ENCODE data around the gene MAMDC2.
"Not testable (repeated sequence)": the region's sequence is repeated elsewhere in the genome, so short reads cannot be mapped to it uniquely, and the experiment has no call there.

MAMDC2 gene

GRCh38 chr9:70038171-70038621 lies 5.5 kb upstream of the MAMDC2 start:
- DNase-seq (ENCODE audit: low read depth in 2 of 2) = not testable (repeated sequence)

DNA sequence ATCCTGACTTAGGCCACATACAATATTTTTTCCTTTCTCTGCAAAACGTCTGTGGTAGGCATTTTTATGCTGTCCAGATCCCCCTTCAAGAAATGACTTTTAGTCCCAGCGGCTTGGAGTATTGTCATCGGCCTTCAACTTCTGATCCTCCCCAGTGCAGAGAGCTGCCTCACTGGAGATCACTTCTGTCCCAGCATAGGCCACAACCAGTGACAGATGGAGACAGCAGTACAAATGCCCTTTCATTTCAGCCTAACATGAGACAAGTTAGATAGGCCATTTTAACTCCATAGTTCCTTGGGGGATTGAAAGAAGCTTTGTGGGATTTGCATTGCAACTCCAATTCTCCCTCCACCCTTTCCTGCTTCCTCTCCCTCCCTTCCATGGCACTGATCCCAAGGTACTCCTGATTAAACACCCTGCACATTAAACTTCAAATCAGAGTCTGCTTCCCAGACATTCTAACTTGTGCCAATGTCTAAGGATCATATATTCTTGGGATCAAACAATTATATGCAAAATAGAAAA lies 3.2 kb upstream of the MAMDC2 start:
- DNase-seq (ENCODE audit: low read depth in 2 of 2) = no peak

- no peak for DNase-seq (ENCODE audit: low read depth in 2 of 2)
These were observed 1.0 kb upstream of the MAMDC2 start for GRCh38 chr9:70042461-70043215.

DNA sequence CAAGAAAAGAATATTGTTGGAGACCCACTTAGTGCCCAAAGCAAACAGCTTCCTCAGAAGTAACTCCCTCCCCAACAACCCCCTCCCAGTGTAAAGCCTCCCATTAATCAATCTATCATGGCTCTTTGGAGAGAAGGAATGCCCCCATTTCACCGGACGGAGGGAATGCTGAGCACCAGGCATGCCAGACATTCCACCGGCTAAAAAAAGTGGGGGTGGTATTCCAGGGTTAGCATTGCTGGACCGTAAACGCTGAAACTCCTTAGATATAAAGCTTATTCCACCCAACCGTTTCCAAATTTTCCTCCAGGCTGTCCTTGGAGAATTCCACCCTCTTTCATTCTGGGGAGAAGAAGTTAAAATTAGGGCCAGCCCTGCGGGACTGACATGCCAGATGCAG lies 363 bp upstream of the MAMDC2 start:
- DNase-seq (ENCODE audit: low read depth in 2 of 2) = no peak

DNA sequence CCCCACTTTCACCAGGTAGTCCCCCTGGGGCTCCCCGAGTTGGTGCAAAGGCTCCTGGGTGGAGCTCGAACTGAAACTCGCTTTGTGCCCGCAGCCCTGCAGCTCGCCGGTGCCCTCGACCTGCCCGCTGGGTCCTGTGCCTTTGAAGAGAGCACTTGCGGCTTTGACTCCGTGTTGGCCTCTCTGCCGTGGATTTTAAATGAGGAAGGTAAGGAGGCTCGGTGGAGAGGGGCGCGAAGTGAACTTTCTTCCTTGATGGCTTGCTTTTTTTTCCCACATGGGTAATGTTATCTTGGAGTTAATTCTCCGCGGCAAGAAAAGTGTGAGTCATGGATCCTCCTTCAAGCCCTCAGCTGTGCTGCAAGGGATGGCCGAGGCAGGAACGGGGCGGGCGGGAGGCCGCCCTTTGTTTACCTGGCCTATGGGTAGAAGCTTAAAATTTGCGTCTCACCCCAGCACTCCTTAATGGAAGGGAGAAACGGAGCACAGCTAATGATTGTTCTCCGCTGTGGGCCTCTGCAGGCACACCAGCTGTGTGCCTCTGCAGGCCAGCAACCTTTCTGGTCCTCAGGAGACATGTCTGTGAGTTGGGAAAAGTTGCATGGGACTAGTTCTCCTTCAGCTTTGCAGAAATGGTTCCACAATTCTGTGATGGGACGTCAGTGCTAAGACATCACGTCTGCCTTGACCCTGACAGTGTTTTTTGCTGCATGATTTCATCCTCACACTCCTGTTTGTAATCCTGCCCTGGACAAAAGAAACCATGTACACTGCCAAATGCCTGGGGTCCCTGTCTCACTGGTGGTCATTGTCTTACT lies 1.1 kb downstream of the MAMDC2 start:
- no peak for DNase-seq (ENCODE audit: low read depth in 2 of 2)

GRCh38 chr9:70045452-70045851 lies 1.8 kb downstream of the MAMDC2 start:
- DNase-seq (ENCODE audit: low read depth in 2 of 2) = no peak

- DNase-seq (ENCODE audit: low read depth in 2 of 2) = no peak
These were observed 2.8 kb downstream of the MAMDC2 start for GRCh38 chr9:70046274-70047070.

GRCh38 chr9:70049236-70049635 lies 5.6 kb downstream of the MAMDC2 start:
- no peak for DNase-seq (ENCODE audit: low read depth in 2 of 2)

DNA sequence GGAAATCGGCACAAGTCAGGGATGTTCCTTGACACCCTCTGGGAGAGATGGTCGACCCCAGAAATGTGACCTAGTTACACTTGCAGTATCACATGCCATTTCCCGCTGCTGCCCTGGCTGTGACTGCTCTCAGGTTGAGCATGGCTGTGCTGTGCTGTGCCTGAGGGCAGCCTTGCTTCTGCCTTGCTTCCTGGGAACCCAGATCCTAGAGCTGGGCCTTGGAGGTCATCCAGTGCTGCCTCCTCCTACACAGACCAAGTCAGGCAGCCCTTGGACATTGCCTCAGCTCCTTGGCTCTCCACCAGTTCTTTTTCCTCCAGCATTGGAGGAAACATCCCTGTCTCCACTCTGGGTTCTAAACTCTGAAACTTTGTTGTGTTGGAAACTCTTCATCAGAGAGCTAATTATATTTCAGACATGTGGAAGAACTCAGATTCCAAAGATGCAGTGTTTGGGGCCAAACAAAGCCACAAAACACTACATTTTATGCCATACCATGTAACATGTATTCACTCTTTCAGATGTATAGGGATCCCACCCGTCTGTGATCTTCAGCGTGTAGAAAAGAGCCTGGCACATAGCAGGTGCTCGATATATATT lies 6.1 kb downstream of the MAMDC2 start:
- no peak for DNase-seq (ENCODE audit: low read depth in 2 of 2)

- DNase-seq (ENCODE audit: low read depth in 2 of 2) = no peak
These were observed 9.1 kb downstream of the MAMDC2 start for GRCh38 chr9:70052768-70053167.

DNA sequence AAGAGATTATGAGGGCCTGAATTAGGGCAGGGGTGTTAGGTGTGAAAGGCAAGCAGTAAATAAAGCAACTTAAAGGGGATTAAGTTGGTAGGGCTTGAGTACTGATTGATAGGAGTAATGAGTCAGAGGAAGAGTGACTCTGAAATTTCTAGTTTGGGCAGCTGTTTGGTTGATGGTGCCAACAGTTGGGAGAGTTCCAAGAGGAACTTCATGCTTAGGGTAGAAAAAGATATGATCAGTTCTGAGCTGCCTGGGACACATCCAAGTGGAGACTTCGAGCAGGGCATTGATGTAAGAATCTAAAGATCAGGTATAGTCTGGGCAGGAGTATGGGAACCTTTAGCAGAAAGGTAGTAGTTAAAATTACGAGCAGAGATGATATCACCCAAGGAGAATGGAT lies 10.2 kb downstream of the MAMDC2 start:
- no peak for DNase-seq (ENCODE audit: low read depth in 2 of 2)

GRCh38 chr9:70054521-70054920 lies 10.9 kb downstream of the MAMDC2 start:
- no peak for DNase-seq (ENCODE audit: low read depth in 2 of 2)

GRCh38 chr9:70055406-70056210 lies 12.0 kb downstream of the MAMDC2 start:
- no peak for DNase-seq (ENCODE audit: low read depth in 2 of 2)

DNA sequence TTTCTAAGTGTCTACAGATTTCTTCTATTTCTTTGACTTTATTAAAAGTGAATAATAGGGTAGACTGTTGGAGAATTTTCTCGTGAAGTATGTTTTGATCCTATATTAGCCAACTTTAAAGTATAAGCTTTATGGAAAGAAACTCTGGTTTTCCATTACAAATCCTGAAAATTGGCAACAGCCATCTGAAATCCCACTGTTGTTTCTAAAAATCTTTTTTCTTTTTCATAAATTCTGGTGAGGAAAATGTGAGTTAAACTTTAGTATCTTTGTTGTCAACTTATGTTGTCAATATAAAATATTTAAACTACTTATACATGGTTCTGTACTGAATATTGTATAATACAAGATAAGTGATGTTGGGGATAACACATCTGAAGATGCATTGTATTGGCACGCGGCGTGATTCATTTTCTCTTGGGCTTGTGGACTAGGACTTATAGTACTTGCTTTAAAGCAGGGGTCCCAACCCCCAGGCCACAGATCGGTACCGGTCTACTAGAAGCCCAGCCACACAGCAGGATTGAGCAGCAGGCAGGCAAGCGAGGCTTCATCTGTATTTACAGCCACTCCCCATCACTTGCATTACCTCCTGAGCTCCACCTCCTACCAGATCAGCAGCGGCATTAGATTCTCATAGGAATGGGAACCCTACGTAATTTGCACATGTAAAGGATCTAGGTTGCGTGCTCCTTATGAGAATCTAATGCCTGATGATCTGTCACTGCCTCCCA lies 12.7 kb downstream of the MAMDC2 start:
- DNase-seq (ENCODE audit: low read depth in 2 of 2) = no peak

DNA sequence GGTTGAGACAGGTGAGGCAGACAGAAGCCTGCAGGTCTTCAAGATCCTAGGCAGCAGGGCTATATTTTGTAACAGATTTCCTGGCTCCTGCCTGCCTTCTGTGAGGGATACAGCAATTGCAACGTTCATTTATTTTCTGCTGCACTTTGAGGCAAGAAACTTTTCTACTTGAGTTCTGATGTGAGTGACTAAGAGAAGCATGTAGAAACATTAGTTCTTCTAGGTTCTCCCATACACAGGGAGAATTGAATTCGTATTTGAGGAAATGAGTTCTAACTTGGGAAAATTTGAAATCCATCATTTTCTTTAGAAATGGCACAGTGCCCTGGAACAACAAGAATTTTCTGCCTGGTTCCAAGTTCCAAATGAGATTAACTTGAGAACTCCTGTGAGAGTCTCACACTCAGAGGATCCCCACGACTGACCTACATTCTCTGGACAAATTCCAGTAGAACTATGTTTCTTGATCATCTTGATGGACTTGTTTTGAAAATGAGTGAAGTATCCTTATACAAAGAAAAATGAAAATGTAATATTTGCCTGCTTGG lies 15.0 kb downstream of the MAMDC2 start:
- no peak for DNase-seq (ENCODE audit: low read depth in 2 of 2)

- no peak for DNase-seq (ENCODE audit: low read depth in 2 of 2)
These were observed 16.7 kb downstream of the MAMDC2 start for GRCh38 chr9:70060148-70060882.

GRCh38 chr9:70060883-70061507 lies 17.3 kb downstream of the MAMDC2 start:
- DNase-seq (ENCODE audit: low read depth in 2 of 2) = no peak

DNA sequence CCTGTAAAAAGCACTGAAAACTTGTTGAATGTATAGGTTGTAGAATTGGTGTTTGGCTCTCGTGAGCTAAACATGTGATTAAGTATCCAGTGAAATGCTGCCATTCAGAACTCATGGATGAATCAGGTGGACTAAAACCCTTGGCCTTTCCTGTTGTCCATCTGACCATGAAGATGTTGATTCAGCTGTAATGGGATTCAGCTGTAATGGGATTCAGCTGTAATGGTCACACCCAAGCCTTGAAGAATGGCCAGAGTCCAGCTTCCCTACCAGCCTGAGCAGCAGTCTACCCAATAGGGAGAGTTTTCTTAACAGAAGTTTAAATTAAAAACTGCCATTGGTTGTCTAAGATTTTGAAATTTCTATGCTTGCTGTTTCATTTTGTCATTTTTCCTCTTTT lies 18.1 kb downstream of the MAMDC2 start:
- no peak for DNase-seq (ENCODE audit: low read depth in 2 of 2)

DNA sequence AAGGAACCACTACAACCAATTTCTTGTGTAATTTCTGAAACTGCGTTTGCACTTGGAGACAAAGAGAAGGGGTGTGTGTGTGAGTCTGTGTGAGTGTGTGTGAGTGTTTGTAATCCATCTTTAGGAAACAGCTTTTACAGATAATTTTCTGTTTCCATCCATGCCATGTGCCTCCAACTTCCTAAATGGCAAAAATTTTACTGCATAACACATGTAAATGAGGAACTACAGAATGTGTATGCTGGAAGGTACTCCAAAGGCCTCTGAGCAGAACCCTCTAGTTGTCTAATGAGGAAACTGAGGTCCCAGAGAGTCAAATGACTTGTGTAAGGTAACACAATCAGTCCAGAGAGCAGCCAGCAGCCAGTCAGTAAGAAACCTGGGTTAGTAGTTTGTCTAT lies 20.8 kb downstream of the MAMDC2 start:
- no peak for DNase-seq (ENCODE audit: low read depth in 2 of 2)

Data from activated CD4-positive, alpha-beta T cell treated with anti-CD3 and anti-CD28 coated beads for 24 hours (primary cell).